CD4-positive, alpha-beta T cell treated with Interleukin-6 at 100 ng/mL for 8 hours (primary cell): ENCODE measurements around the gene GDF10.

ENCODE experiments used
- DNase-seq: peaks from one replicate; pipeline ENCODE4 v3.0.0-alpha.2; 2020; ENCODE audit warnings: mixed read lengths, low spot score

The GDF10 gene

DNA sequence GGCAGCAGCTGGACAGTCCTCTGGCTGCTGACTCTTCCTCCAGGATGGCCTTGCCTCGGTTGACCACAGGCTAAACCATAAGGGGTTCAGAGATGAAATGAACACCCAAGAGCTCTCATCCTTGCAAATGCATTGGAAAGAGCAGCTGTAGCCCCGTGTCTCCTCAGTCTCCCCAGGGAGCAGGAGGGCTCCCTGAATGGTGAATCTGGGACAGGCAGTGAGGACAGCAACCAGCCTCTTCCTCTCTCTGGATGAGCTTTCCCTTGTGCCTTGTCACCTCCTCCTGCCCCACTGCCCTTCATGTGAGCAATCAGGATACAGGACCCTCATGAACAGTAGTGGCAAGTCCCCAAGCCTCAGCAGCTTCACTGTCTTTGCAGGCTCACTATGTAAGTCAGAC is 23.9 kb upstream of the GDF10 start:
- DNase-seq, result no peak

- DNase-seq, result no peak
Measured at GRCh38 chr10:47276576-47277351, 23.2 kb upstream of the GDF10 start.

DNA sequence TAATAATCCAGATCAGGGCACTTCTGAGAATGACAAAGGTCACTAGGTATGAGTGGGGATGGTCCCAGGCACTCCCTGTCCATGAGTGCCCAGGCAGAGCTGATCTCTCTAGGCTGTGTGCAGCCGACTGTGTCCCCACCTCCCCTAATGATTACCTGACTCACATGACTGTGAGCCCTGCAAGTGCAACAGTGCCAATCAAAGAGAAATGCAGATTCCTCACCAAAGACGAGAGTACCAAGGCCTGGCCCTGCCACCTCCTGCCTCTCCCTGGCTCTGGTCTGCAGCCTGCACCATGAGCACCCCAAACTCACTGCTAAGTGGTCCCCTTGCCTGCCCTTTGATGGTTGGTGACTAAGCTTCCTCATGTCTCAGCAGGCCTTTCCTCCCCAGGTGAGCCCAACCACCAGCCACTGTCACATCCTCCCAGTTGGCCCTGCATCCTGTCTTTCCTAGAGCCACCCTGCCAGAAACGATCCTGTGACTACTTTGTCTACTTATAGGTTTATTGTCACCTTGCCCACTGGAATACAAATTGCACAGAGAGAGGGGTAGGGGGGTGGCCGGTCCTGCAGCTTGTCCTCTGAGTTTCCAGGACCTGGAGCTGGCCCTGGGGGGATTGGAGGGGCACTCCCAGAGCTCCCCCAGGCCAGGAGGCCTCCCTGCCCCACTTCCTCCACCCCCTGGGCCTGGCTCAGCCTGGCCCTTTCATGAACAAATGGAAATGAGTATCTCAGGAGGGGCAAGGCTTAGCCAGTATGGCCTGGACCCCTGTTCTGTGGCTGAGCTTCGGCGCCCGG is 22.4 kb upstream of the GDF10 start:
- peak; percentile 72 for DNase-seq

GRCh38 chr10:47278152-47278473 is 21.9 kb upstream of the GDF10 start:
- DNase-seq, result no peak

DNA sequence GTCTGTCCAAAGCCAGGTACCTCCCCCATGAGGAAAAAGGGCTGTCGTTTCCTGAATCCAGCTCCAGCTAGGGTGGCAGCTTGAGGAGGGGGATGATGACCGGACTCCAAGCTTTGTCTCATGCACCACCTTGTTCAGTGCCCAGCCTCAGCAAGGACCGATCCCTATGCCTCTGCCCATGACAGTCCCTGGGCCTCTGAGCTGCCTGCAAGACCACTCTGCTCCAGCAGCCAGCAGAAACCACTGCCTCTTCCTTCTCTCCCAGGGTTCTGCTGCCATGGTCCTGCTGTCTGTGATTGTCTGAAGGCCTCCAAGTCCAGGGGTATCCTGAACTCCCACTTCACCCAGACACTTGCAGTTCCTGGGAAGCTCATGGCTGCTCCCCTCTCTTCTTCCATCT is 21.3 kb upstream of the GDF10 start:
- DNase-seq, result no peak

GRCh38 chr10:47279276-47279675 is 20.7 kb upstream of the GDF10 start:
- DNase-seq, result no peak

- DNase-seq, result no peak
Measured at GRCh38 chr10:47282005-47282656, 17.9 kb upstream of the GDF10 start.

- DNase-seq, result no peak
Measured at GRCh38 chr10:47282657-47283018, 17.4 kb upstream of the GDF10 start.

DNA sequence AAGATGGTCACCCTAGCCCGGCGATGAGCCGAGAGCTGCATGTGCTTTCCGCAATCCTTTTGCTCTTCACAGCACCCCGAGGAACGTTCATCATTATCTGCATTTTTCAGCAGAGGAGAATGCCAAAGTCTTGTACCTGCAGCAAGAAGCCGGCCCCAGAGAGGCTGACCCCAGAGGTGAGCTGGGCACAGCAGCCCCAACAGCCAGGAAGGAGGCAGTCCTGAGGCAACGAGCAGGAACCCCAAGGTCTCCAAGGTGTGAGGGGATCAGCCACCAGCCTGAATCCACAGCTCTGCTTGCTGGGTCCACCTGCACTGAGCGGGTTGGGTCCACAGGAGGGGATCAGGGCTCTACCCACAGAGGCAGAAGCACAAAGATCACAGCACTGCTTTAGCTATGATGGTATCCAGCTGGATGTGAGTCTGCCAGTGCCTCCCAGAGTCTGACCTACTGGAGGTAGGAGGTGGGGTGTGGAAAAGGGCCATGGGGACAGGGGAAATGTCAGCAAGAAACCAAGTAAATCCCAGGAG is 16.8 kb upstream of the GDF10 start:
- DNase-seq, result no peak

DNA sequence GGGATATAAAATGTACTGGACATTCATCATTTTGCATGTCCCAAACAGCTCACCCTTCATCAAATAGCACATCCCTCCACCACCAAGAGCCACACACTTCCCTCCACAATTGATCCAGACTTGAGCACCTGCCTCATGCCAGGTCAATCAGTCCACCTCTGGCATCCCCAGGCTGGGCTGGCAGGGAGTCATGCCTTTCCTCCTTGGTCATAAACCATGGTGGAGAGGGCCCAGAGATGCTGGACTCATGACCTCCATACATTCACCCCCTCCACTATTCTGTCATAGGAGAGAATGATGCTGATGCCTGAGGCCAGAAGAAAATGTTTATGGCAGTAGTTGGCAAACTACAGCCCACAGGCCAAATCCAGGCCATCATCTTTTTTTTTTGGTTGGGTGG is 16.1 kb upstream of the GDF10 start:
- no peak for DNase-seq

DNA sequence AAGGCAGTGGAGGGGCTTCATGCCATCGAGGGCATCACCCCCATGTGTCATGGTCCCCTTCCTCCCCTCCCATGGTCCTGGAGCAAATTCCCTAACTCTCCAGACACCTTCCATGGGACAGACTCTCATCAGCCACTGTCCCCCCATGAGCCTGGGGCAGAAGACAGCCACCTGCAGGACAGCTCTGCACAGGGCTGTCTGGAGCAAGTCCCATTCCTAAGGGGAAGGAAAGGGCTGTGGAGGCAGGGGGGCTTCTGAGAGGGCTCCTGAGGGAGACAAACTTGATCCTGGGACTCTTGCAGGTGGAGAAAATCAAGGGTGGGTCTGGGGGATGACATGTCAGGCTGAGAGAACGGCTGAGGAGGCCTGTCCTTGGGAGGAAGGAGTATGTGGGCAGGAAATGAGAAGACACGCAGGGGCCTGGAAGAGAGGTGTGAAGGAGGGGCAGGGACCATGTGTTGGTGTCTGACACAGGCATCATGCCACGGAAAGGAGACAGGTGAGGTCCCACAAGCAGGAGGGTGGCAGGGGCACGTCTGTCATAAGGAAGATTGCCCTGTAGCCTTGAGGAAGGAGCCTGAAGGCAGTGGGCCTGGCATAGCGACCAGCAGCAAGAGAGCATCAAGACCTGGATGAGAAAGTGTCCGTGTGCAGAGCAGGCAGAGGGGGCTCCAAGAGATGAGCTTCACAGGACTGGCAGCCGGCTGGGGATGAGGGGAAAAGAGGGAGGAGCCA is 14.4 kb upstream of the GDF10 start:
- DNase-seq, result no peak

GRCh38 chr10:47286116-47286505 is 13.9 kb upstream of the GDF10 start:
- no peak for DNase-seq

DNA sequence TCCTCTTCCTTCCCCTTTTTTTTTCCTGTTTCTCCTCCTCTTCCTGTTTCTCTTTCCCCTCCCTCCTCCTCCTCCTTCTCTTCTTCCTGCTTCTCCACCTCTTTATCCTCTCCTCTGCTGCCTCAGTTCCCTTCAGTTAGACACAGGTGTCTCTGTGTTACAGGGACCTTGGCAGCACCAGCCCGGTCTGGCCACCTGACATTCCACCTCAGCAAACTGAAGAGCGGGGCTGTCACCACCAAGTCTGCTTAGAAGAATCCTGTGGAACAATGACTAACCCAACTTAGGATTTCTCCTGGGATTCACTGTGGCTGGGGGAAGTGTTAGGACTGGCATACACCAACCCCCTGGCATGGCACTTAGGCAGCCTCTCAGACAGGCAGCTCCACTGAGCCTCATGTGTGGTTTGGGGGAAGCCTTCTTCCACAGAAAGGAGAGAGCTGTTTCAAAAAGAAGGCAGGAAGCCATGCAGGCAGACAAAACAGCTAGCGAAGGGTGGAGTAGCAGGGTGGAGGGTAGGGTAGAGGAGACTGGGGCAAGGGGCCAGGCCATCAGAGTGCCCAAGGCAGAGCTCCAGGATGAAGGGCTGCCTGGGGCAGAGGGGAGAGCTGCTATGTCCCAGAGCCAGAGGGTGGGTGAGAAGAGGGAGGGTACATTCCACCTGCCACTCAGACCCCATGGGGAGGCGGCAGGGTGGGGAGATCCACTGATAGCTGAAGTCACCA is 13.2 kb upstream of the GDF10 start:
- peak; percentile 14 for DNase-seq

DNA sequence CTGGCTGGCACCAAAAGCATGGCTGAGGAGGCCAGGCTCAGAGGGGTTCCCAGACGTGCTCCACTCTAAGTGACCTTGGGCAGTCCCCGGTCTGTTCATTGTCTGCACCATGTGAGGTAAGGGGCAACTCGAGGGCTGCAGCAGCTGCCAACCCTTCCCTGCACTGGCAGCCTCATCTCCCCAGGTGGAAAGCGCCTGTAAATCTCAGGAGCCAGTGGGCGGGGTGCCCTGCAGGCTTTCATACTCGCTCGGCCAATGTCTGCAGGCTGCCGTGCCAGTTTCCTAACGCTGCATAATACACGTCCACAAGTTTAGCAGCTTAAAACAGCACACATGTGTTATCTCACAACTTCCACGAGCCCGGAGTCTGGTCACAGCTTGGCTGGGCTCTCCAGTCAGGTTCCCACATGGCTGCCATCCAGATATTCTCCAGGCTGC is 12.6 kb upstream of the GDF10 start:
- DNase-seq, result no peak

DNA sequence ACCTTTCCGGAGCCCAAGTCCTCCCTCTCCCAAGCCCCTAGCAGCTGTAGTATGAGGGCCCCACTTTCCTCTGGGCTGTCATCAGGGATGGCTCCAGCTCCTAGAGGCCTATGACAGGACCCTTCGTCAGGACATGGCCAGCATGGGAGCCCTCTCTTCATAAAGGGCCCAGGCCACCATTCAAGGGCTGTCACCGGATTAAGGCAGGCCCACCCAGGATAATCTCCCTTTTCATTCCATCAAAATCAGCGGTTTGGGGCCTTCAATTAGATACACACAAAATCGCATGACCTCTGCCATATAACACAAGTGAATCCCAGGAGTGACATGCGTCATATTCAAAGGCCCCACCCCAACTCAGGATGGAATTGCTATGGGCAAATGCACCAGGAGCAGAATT is 12.2 kb upstream of the GDF10 start:
- DNase-seq, result no peak

GRCh38 chr10:47288236-47288635 is 11.8 kb upstream of the GDF10 start:
- DNase-seq, result no peak

GRCh38 chr10:47288916-47289495 is 11.0 kb upstream of the GDF10 start:
- DNase-seq, result no peak

DNA sequence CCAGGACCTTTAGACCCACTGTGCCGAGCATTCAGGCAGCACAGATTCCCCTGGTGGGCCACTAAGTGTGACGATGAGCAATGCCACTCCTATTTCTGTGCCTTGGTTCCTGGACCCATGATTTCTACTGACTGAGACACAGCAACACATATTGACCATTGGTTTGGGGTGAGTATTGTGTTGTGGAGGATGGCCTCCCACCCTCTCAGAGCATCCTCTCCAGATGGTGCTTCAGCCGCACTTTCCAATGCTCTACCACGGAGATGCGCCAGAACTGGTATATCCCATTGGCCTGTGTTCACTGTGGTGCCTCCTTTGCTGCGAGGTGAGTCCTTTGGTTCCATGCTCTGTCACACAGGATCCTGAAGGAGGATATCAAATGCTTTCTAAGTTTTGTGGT is 10.1 kb upstream of the GDF10 start:
- no peak for DNase-seq

DNA sequence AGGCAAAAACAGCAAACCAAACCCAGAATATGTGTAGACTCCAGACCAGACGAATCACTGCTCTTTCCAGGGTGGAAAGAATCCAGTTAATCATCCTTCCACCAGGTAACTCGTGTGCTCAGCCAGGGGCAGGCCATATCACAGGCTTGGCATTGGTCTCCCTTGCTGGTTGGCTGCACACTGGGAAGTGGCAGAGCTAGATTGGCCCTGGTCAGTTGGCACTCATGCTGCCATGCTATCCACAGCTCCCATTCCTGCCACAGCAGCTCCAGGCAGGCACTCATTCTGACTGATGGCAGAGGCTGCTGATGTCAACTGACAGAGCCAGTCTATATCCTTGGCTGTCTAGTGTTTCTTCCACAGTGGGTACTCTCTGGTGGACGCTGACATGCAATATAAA is 9.7 kb upstream of the GDF10 start:
- DNase-seq, result no peak

DNA sequence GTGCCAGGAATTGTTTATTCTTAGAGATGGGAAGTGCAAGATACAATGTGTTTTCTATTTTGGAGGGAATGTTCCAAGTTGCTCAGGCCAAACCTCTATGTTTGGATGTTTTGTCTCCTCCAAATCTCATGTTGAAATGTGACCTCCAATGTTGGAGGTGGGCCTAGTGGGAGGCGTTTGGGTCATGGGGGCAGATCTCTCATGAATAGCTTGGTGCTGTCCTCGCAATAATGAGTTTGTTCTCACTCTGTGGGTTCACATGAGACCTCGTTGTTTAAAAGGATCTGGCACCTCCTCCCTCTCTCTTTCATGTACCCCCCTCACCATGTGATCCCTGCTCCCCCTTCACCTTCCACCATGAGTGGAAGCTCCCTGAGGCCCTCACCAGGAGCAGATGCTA is 8.3 kb upstream of the GDF10 start:
- DNase-seq, result no peak

DNA sequence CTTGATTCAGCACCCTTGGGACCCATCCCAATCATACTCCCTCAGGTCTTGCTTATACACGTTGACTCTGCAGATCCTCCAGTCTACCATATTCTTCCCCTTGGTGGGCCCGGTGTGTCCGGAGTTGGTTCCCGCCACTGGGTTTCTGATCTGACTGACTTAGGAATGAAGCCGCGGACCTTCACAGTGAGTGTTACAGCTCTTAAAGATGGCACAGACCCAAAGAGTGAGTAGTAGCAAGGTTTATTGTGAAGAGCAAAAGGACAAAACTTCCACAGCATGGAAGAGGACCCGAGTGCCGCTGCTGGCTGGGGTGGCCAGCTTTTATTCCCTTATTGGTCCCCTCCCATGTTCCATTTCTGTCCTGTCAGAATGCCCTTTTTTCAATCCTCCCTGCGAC is 5.9 kb upstream of the GDF10 start:
- no peak for DNase-seq
